COLO829 (cell line): Measurements from ENCODE around the gene MAP3K6.
"Not testable (repeated sequence)": the region's sequence is repeated elsewhere in the genome, so short reads cannot be mapped to it uniquely, and the experiment has no call there.

Source experiments
- DNase-seq: peaks from one replicate; pipeline ENCODE4 v3.0.0; 2012; ENCODE audit warnings: low spot score

Gene MAP3K6, protein sequence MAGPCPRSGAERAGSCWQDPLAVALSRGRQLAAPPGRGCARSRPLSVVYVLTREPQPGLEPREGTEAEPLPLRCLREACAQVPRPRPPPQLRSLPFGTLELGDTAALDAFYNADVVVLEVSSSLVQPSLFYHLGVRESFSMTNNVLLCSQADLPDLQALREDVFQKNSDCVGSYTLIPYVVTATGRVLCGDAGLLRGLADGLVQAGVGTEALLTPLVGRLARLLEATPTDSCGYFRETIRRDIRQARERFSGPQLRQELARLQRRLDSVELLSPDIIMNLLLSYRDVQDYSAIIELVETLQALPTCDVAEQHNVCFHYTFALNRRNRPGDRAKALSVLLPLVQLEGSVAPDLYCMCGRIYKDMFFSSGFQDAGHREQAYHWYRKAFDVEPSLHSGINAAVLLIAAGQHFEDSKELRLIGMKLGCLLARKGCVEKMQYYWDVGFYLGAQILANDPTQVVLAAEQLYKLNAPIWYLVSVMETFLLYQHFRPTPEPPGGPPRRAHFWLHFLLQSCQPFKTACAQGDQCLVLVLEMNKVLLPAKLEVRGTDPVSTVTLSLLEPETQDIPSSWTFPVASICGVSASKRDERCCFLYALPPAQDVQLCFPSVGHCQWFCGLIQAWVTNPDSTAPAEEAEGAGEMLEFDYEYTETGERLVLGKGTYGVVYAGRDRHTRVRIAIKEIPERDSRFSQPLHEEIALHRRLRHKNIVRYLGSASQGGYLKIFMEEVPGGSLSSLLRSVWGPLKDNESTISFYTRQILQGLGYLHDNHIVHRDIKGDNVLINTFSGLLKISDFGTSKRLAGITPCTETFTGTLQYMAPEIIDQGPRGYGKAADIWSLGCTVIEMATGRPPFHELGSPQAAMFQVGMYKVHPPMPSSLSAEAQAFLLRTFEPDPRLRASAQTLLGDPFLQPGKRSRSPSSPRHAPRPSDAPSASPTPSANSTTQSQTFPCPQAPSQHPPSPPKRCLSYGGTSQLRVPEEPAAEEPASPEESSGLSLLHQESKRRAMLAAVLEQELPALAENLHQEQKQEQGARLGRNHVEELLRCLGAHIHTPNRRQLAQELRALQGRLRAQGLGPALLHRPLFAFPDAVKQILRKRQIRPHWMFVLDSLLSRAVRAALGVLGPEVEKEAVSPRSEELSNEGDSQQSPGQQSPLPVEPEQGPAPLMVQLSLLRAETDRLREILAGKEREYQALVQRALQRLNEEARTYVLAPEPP (N-terminal part only)

DNA sequence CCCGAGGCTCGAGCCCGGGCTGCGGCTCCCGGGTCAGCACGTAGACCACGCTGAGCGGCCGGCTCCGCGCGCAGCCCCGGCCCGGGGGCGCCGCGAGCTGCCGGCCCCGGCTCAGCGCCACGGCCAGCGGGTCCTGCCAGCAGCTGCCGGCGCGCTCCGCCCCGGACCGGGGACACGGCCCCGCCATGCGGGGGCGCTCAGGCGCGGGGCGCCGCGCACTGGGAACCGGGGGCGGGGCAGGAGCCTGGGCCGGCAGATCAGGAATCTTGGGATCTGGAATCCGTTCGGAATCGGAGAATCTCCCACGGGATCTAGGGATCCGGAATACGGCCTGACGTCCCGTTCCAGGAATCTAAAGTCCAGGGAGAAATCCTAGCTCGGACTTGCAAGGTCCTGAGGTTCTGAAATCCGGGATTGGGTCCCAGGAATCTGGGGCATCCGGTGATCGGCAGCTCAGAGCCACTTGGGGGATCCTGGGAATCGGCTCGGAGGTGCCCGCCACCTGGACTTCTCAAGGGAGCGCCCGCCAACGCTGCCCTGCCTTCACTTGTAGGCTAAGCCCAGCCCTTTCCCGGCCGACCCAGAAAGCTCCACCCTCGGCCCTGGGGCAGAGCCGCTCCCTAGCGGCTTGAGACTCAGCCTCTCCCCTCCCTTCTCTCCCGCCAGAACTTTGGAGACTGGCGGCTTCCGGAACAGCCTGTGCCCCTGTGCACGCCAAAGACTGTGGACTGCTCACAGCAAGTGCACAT, at the start of gene MAP3K6:
TSS of gene MAP3K6 (minus strand) at position 551 of the 749 bp plus-strand sequence. CDS start at position 187, 364 bp downstream.
- peak; percentile 72 for DNase-seq

DNA sequence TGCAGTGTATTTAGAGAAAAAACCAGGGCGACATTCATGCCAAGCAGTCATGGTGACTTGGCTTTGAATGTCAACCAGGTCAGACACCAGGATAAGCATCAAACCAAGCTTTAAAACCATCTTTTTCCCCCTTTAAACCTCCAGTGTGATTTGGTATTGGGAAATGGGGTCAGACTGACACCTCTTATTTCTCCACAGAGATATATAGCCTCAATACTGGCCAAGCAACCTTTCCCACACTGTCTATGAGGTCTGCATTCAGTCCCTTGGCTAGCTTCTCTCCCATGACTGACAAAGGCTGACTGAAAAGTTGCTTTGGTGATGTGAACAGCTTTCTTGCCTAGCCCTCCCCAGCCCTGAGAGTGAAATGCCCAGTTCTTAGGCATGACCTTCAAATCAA, 47.3 kb upstream of the MAP3K6 start:
- DNase-seq = no peak

DNA sequence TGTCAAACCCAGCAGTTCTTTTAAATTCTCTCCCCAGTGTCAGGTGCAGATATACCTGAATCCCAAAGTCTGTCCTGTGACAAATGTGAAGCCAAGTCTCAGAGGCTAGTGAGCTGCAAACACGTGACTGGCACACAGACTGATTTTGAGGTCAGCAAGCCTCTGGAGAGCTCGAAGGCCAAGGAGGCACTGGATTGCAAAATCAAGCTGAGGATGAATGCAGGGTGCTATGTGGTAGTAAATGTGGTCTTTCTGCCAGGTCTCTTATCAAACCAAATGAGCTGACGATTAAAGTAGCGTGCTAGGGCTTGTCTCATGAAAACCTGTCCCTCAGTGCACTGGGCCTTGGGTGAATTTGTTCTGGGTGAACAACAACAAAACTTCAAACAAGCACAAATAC, 46.2 kb upstream of the MAP3K6 start:
- DNase-seq = no peak

DNA sequence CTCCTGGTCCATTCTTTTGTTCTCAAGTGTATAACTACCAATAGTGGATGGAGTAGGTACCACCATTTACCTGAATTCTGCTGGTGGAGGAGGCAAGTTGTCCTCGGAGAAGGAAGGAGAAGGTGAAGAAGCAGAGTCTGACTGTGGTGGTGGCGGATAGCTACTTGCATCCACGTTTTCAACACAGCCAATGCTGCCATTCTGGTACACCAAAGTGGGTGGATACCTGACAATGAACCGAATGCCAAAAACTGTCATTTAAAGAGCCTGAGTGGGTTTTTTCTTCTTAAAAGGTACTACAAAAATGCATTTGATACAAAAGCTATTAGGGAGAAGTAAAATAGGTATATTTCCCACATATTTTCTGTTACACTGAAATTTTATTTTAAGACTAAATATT, 45.7 kb upstream of the MAP3K6 start:
- DNase-seq = no peak

DNA sequence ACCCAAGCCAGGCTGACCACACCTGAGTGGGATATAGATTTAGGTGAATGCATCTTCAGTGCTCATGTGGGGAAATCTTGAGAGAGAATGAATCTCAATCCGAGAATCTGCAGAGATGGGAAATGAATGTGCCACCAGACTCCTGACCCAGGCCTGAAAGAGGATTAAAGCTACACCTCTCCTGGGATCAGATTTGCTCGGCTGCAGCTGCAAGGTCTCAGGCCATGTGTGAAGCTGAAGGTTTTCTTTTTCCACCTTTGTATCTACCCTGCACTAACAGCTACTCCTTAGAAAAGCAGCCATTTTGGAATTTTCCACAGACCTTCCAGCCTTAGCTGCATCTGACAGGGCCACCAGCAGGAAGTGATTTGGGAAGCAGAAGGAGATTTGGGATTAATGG, 43.9 kb upstream of the MAP3K6 start:
- no peak for DNase-seq

DNA sequence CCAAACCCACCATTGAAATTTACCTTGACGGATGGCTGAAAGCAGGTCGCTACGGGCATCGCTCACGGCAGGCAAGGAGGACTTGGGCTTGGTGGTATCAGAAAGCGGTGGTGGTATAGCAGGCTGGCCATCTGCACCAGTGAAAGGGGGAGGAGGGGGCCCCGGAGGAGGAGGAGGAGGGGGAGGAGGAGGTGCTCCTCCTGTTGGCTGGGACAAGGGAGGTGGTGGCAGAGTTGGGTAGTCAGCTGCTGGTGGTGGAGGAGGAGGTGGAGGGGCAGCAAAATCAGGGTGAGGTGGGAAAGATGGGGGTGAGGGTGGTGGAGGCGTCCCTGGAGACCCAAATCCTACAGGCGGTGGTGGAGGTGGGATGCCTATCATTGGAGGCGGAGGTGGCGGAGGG, 42.9 kb upstream of the MAP3K6 start:
- no peak for DNase-seq

DNA sequence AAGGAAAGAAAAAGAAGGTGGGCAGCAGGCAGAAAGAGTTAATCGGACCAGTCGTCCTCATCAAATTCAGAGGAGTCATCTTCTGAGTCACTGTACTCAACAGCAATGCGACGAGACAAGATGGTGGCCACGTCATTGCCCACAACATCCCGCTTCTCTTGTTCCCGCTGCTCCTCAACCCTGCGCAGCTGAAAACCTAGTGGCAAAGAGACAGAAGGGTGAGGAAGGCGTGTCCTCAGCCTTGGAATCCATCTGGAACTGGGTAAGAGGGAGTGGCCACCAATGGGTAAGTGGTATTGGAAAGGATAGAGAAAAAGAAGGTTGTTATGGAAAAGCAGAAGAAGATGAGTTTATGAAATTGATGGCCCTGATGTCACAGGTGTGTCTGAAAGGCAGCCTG, 41.4 kb upstream of the MAP3K6 start:
- DNase-seq = no peak

DNA sequence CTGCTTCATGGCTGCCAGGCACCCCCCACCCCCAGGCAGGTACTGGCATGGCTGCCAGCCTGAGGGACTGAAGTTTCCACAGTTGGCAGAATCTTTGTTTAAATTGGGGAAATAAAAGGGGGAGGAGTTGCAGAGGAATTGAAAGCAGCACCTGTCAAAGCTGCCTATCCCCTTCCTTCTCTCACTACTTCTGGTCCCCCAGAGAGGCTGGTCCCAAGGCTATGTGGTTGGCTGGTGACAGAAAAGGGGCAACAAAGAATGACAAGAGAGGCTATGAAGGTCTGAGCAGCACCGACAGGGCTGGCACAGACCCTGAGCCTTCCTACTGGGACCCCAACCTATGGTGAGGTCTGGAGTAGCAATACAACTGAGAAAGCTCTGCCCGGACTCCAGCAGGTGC, 40.0 kb upstream of the MAP3K6 start:
- DNase-seq = not testable (repeated sequence)

DNA sequence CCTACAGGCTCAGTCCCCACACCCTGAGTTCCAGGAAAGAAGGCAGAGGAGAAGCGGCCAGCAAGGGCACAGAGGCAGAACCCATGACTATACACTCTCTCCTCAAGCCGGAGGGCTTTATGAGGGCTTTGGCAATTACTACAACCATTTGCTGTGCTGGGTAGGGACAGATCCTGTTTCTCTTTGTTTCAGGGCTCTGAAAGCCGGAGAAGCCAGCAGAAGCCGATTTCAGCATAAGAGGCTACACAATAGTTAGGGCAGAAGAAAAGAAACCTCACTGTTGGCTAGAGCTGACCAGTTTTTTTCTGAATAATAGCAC, 39.6 kb upstream of the MAP3K6 start:
- DNase-seq = no peak

DNA sequence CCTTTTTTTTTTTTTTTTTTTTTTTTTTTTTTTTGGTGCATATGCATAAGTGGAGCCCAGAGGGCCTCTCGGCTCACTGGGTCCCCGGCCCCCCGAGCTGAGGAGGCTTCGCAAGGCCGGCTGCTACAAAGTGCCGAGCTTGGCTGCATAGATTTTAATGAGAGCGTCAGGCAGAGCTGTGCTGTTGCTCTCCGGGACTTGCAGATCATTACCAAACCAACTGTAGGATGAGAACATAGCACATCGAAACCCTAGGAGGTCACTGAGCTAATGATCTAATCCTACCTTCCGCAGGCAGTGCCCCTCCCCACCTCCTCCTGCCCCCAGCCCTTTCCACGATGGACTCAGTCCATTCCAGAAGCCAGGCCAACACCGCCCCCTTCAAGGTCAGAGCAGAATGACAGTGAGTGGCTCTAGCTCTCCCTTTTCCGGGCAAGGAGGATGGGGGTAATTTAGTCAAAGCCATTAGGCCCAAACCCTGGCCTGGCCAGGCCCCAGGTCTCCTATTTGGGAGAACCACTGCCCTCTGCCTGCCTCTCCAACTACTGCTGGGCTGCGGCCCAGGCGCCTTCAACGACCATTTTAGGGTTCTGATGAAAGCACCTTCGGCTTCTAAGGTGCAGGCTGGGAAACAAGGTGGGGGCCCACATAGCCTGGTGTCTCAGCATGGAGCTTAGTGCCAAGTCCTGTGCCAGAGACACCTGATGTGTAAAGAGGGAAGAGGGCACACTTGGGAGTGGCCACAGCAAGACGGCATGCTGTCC, 39.0 kb upstream of the MAP3K6 start:
- DNase-seq = not testable (repeated sequence)

DNA sequence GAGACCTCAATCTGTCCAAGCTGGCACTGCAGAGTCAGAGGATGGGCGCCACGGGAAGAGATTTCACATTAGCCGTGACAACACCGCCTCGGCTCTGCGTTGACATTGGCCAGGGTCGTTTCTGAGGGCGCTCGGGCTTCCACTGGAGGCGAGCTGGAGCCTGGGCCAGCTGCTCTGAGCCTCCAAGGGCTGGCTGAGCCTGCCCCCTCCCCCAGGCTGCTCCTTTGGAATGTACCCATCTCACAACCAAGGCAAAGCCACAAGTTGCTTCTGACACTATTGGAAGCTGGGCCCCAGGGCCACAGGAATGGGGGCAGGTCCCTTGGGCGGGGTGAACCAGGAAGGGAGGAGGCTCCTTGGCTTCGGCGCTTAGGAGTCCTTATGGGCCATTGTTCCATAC, 38.3 kb upstream of the MAP3K6 start:
- DNase-seq = no peak

DNA sequence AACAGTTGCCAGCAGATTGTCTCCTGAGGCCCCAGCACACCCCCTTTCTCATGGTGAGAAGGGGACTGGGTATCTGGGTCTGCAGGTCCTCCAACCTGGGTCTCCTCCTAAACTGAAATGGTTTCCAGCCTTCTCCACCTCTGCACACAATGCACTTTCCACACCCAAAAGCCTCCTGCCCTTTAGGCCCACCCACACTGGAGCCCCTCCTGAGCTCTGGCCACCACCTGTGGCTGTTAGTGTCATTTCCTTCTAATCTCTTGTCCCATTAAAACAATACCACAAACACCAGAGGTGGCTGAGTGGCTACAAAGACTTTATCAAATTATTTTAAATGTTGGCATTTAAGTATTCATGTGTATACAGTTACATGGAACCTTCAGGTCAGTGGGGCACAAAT, 37.2 kb upstream of the MAP3K6 start:
- DNase-seq = no peak

DNA sequence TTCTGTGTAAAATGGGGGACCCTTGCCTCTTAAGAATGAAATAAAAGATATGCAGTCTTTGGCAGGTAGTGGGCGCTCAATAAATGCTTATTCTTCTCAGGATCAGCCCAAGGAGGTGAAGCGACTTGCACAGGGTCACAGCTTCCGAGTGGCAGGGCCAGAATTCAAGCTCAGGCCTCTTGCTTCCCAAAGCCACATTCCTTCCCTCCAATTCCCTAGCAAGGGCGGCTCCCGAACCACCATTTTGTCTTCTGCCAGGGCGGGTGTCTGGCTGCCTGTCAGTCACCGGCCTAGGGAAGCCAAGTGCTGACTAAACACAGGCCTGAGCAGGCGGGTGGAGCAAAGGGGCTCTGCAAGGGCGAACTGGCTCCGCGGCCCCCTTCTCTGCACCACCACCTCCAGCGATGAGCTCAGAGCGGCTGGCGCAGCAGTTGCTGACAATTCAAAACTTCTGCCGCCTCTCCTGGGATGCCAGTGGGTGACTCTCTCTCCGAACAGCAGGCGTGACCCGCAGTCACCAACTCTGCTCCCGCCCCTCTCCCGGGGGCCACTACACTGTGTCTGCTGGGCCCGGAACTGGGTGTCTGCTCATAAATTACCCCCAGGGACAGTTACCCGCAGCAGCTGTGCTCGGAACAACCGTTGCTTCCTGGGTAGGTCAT, 36.4 kb upstream of the MAP3K6 start:
- no peak for DNase-seq

DNA sequence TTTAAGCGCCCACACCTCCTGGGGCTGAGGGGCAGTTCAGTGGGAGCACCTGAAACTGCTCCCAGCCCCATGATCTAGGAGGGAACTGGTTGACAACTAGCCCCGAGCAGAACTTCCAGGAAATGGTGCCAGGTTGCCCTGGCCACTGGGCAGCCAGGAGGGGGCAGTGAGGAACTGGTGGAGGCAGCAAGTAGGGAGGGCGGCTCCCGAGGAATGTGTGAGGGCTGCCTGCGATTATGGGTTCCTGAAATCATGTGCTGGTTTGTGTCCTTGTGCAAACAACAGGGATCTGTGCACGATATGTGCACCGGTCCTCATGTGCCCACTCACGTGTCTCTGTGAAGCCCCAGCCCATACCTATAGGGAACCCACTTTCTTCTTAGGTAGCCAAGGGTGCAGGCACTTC, 35.6 kb upstream of the MAP3K6 start:
- peak; percentile 61 for DNase-seq

DNA sequence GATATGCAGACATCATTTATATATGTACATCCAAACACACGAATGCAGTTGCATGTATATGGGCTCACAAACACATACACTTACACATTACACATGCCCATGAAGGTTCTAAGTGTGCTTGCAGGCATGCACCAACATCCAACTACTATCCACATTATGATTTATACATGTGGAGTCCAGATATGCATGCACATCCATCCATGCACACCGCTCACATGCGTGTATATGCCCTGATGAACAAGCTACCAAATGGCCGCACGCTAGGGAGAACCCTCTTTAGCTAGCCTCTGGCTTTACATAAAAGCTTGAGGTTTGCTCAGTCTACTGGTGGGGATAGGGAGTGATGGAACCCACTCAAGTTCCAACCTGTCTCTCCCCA, 34.2 kb upstream of the MAP3K6 start:
- DNase-seq = no peak

DNA sequence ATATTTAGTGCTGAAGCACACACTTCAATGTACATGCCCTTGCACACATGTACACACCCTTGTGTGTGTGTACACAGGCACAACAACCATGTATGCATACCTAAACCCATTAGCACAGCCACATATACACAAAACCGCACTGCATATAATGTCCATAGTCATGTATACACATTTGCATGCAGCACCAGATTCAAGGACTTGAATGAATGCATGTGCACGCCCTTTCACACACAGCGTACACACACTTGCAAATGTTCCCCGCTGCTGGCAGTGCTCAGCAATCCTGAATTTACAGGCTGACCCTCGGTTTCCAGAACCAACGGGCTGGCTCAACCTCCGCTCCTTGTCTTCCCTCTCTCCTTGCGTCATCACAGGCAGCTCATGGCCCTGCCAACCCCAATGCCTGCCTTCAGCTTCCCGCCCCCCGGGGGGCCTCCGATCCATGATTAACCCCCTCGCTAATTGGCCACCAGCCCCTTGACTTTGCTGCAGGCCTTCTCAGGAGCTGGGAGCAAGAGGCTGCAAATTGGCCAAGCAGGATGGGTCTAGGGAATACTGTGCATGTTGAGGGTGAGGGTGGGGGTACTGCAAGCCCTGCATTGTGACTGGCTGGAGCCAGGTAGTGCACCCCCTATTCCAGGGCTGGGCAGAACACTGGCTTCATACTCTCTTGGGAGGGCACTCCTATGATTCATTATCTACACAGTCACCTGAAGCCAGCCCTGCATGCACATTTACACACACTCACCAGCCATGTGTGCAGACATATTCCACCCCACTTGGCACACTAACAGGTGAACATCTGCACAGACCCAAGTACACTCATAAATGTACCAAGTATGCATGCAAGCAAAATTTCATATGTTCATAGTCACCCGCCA, 33.6 kb upstream of the MAP3K6 start:
- no peak for DNase-seq

DNA sequence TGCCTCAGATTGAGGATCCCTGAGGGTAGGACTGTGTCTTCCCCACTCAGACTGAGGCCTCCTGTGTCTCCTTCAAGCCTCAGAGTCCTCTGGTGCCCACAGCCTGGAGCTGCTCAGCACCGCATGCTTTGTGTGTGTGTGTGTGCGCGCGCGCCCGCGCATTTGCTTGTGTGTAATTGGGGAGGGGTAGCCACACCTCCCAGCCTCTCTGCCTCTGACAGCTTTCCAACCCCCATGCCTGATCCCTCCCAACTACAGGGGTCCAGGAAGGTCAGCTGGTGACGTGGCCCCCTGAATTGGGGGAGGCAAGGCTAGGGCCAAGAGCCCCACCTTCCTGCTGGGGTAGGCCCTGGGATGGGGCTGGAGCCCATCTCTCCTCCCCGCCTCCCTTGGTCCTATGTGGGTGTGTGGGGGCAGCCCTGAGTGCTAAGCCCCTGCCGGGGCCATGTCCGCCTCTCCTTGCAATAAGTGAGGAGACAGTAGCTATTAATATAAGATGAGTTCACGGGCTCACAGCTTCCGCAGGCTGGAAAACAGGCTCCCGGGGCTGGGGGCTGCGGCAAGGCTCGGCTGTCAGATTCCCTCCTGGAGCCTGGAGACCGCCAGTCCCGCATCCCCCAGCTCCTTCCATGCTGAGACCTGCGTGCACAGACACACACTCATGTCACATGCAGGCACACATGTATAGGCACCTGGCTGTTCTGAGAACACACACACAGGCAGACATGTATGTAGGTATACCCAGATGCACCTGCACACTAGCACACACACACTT, 32.7 kb upstream of the MAP3K6 start:
- no peak for DNase-seq

DNA sequence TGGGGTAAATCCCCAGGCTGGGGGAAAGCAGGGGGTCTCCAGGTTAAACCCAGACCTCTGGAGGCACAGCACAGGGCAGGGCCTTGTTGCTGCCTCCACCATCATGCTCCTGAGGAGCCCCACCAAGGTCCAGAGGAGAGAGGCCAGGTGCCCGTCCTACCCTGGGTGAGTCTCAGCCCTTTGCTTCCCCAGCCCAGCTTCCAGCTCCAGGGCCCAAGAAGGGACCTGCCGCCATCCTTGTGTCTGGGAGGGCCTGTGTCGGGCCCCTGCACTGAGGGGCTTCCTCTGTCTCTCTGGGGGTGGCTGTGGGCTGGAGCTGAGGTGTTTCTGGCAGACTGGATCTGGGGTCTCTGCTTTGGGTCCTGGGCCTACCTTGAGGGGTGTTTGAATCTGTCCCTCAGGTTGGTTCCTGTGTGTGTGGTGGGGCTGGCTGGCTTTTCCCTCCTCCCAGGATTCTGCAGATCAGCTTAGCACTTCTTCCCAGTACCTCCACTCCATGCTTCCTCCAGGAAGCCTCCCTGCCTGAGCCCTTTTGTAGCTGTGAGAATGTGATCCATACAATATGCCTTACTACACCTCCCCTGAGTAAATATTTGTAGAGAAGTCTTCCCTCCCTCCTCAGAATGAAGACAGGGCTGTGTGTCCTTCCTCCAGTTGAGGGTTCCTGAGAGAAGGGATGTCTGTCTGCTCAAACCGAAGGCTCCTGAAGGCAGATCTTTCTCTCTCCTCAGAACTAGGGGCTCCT, 31.8 kb upstream of the MAP3K6 start:
- no peak for DNase-seq
